ENCODE results near the gene SLC6A11. TPM values are rescaled to one million over a fixed set of nuclear protein-coding genes. Genes with fewer than 3 reads are reported as not detected.

Gene SLC6A11
- total and polyA plus RNA-seq, 2 donors (not counting 1 experiment from before 2014, with no cell fraction given): not detected

DNA sequence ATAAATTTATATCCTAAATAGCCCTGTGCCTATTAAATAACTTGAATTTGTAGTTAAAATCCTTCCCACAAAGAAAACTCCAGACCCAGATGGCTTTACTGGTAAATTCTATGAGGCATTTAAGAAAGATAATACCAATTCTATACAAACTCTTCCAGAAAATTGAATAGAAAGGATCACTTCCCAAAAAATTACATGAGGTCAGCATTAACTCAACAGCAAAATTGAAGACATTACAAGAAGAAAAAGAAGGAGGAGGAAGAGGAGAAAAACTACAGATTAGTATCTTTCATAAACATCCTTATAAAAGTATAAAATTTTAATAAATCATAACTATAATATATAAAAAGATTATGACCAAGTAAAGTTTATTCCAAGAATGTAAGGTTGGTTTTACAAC lies 29.4 kb upstream of the SLC6A11 start:
- no peak for ATAC-seq (ENCODE audit: low read depth)
- no peaks in the 10 kb centered on the region for H4K20me1 ChIP-seq (ENCODE audit: control insufficient read depth, insufficient read depth, low read length, poor library complexity, severe bottlenecking)
- H3K4me2 ChIP-seq (replicated peaks; ENCODE audit: low read depth, low read length, poor library complexity, severe bottlenecking): no peak overlapping the region
- no peak overlapping the region for H3K4me3 ChIP-seq (ENCODE audit: control extremely low read depth in 1 of 5, extremely low read depth in 1 of 5, insufficient read depth in 1 of 5, low read depth in 2 of 5, low read length in 4 of 5)
- no peak overlapping the region for H3K9ac ChIP-seq (ENCODE audit: low read length)
- H3K4me3 Mint-ChIP-seq: no peak overlapping the region
- DNase-seq: no peak
- H3K9me3 ChIP-seq (ENCODE audit: control extremely low read depth in 1 of 3, control insufficient read depth in 2 of 3, insufficient read depth in 1 of 3, low read length in 2 of 3): no peaks in the 10 kb centered on the region
- TF ChIP-seq, protein P1, sequence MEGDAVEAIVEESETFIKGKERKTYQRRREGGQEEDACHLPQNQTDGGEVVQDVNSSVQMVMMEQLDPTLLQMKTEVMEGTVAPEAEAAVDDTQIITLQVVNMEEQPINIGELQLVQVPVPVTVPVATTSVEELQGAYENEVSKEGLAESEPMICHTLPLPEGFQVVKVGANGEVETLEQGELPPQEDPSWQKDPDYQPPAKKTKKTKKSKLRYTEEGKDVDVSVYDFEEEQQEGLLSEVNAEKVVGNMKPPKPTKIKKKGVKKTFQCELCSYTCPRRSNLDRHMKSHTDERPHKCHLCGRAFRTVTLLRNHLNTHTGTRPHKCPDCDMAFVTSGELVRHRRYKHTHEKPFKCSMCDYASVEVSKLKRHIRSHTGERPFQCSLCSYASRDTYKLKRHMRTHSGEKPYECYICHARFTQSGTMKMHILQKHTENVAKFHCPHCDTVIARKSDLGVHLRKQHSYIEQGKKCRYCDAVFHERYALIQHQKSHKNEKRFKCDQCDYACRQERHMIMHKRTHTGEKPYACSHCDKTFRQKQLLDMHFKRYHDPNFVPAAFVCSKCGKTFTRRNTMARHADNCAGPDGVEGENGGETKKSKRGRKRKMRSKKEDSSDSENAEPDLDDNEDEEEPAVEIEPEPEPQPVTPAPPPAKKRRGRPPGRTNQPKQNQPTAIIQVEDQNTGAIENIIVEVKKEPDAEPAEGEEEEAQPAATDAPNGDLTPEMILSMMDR (IDR thresholded peaks at IDR 0.05): no peak
- TF ChIP-seq EZH2 (IDR thresholded peaks at IDR 0.05; ENCODE audit: borderline replicate concordance, insufficient read depth, low read depth, low read length, poor library complexity, severe bottlenecking): no peak
- no peaks in the 10 kb centered on the region for H3K79me2 ChIP-seq (ENCODE audit: control insufficient read depth, insufficient read depth, low read length)
- H2AFZ ChIP-seq (ENCODE audit: insufficient read depth, low read depth, low read length, poor library complexity, severe bottlenecking): no peak overlapping the region
- no peak overlapping the region for H3K27ac ChIP-seq (ENCODE audit: low read length in 2 of 2)
- H3K27me3 ChIP-seq (replicated peaks in 1 of 4; ENCODE audit: control extremely low read depth in 1 of 4, control insufficient read depth in 3 of 4, insufficient read depth in 4 of 4, low read length in 3 of 4): peaks cover 0 to 13% (median 3%) of the 10 kb centered on the region in 4 experiments
- ChIA-PET CTCF (no interaction called here), POLR2A (no interaction called here)
- H3K4me1 ChIP-seq (ENCODE audit: control insufficient read depth in 2 of 2, insufficient read depth in 2 of 2, low read length in 2 of 2): no peaks in the 10 kb centered on the region
- H3K4me1 Mint-ChIP-seq: no peaks in the 10 kb centered on the region
- H3K27ac Mint-ChIP-seq: no peak overlapping the region
- intact Hi-C loops (cut with micrococcal nuclease): no loop called here
- H3K9me3 Mint-ChIP-seq (ENCODE audit: insufficient read depth): no peaks in the 10 kb centered on the region
- H3K36me3 ChIP-seq (replicated peaks in 1 of 2; ENCODE audit: control extremely low read depth in 1 of 2, control insufficient read depth in 1 of 2, extremely low read depth in 1 of 2, insufficient read depth in 2 of 2, low read length in 1 of 2): no peaks in the 10 kb centered on the region
- peaks cover 36% of the 10 kb centered on the region for H3K27me3 Mint-ChIP-seq

- Histone ChIP-seq H3K4me3 (ENCODE audit: control extremely low read depth in 1 of 5, extremely low read depth in 1 of 5, insufficient read depth in 1 of 5, low read depth in 2 of 5, low read length in 4 of 5) (no peak overlapping the region), H3K79me2 (ENCODE audit: control insufficient read depth, insufficient read depth, low read length) (no peaks in the 10 kb centered on the region), H4K20me1 (ENCODE audit: control insufficient read depth, insufficient read depth, low read length, poor library complexity, severe bottlenecking) (no peaks in the 10 kb centered on the region), H3K4me2 (replicated peaks; ENCODE audit: low read depth, low read length, poor library complexity, severe bottlenecking) (no peak overlapping the region), H3K4me1 (ENCODE audit: control insufficient read depth in 2 of 2, insufficient read depth in 2 of 2, low read length in 2 of 2) (no peaks in the 10 kb centered on the region), H3K27ac (ENCODE audit: low read length in 2 of 2) (no peak overlapping the region), H3K9ac (ENCODE audit: low read length) (no peak overlapping the region), H3K27me3 (replicated peaks in 1 of 4; ENCODE audit: control extremely low read depth in 1 of 4, control insufficient read depth in 3 of 4, insufficient read depth in 4 of 4, low read length in 3 of 4) (peaks cover 0 to 13% (median 5%) of the 10 kb centered on the region in 4 experiments), H2AFZ (ENCODE audit: insufficient read depth, low read depth, low read length, poor library complexity, severe bottlenecking) (no peak overlapping the region), H3K9me3 (ENCODE audit: control extremely low read depth in 1 of 3, control insufficient read depth in 2 of 3, insufficient read depth in 1 of 3, low read length in 2 of 3) (no peaks in the 10 kb centered on the region), H3K36me3 (replicated peaks in 1 of 2; ENCODE audit: control extremely low read depth in 1 of 2, control insufficient read depth in 1 of 2, extremely low read depth in 1 of 2, insufficient read depth in 2 of 2, low read length in 1 of 2) (no peaks in the 10 kb centered on the region)
- Mint-ChIP-seq H3K4me1 (no peaks in the 10 kb centered on the region), H3K9me3 (ENCODE audit: insufficient read depth) (no peaks in the 10 kb centered on the region), H3K27me3 (peaks cover 34% of the 10 kb centered on the region), H3K4me3 (no peak overlapping the region), H3K27ac (no peak overlapping the region)
- ChIA-PET CTCF (no interaction called here), POLR2A (no interaction called here)
- intact Hi-C loops (cut with micrococcal nuclease): no loop called here
- no CpG with 5 or more reads among the region's 1 CpG for WGBS (ENCODE audit: insufficient coverage)
- no peak for DNase-seq
- no peak for ATAC-seq (ENCODE audit: low read depth)
- TF ChIP-seq EZH2 (IDR thresholded peaks at IDR 0.05; ENCODE audit: borderline replicate concordance, insufficient read depth, low read depth, low read length, poor library complexity, severe bottlenecking): no peak
- TF ChIP-seq, protein P1 (IDR thresholded peaks at IDR 0.05): no peak
Observed at GRCh38 chr3:10788451-10788850, 27.6 kb upstream of the SLC6A11 start.

Data from B cell (primary cell).